ENCODE measurements around the gene UBE3A.

Gene UBE3A

DNA sequence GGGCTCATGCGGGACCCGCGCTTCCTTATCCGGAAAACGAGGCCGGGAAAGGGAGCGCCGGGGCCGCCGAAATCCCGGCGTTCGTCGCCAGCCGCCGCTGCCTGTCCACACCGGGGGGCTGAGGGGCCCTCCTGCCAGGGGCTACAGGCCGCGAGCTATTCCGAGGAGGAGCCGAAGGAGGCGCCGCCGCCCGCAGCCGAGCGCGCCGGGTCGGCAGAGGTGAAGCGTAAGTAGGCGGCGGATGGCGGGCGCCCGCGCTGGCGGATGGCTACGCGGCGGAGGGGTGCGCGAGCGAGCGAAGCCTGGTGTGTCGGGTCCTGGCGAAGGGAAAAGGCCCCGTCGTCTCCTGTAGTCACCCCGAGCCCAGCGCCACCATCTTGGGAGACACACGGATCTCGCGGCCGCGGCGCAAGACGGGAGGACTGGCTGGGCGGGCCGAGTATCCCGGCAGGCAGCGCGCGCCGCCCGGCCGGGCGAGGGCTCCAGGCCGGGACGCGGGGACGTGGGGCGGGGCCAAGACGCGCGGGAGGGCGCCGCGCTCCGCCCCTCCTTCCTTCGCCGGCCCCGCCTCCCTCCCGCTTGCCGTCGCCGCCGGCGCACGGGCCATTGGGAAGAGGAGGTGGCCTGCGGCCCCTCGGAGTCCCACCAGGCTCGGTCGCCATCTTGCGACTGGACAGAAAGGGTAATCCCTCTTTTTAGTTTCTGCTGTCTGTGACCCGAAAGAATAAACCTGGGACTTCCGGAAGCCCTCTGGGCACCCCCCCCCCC is at the start of gene UBE3A:
UBE3A (minus strand) TSS at position 424 of the 768 bp plus-strand sequence. CDS start 29,917 bp downstream, outside the sequence.
- peak within 1 kb of the TSS; percentile 97 for H3K4me3 ChIP-seq (ENCODE audit: low read depth, low read length)
- TF ChIP-seq, protein P1, sequence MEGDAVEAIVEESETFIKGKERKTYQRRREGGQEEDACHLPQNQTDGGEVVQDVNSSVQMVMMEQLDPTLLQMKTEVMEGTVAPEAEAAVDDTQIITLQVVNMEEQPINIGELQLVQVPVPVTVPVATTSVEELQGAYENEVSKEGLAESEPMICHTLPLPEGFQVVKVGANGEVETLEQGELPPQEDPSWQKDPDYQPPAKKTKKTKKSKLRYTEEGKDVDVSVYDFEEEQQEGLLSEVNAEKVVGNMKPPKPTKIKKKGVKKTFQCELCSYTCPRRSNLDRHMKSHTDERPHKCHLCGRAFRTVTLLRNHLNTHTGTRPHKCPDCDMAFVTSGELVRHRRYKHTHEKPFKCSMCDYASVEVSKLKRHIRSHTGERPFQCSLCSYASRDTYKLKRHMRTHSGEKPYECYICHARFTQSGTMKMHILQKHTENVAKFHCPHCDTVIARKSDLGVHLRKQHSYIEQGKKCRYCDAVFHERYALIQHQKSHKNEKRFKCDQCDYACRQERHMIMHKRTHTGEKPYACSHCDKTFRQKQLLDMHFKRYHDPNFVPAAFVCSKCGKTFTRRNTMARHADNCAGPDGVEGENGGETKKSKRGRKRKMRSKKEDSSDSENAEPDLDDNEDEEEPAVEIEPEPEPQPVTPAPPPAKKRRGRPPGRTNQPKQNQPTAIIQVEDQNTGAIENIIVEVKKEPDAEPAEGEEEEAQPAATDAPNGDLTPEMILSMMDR (IDR thresholded peaks at IDR 0.05; ENCODE audit: low read depth, low read length, missing control alignments): no peak
- peak; percentile 73 for DNase-seq (ENCODE audit: low read depth)

- TF ChIP-seq, protein P1 (IDR thresholded peaks at IDR 0.05; ENCODE audit: low read depth, low read length, missing control alignments): no peak
- no peak for DNase-seq (ENCODE audit: low read depth)
- no peak overlapping the region for H3K4me3 ChIP-seq (ENCODE audit: low read depth, low read length)
These were observed 48.5 kb upstream of the UBE3A start for GRCh38 chr15:25487226-25487884.

GRCh38 chr15:25486051-25486450 is 47.2 kb upstream of the UBE3A start:
- TF ChIP-seq, protein P1 (IDR thresholded peaks at IDR 0.05; ENCODE audit: low read depth, low read length, missing control alignments): no peak
- DNase-seq (ENCODE audit: low read depth): no peak
- no peak overlapping the region for H3K4me3 ChIP-seq (ENCODE audit: low read depth, low read length)

- no peak for DNase-seq (ENCODE audit: low read depth)
- no peak overlapping the region for H3K4me3 ChIP-seq (ENCODE audit: low read depth, low read length)
- TF ChIP-seq, protein P1 (IDR thresholded peaks at IDR 0.05; ENCODE audit: low read depth, low read length, missing control alignments): no peak
These were observed 42.5 kb upstream of the UBE3A start for GRCh38 chr15:25481208-25481859.

GRCh38 chr15:25478313-25478712 is 39.5 kb upstream of the UBE3A start:
- TF ChIP-seq, protein P1 (IDR thresholded peaks at IDR 0.05; ENCODE audit: low read depth, low read length, missing control alignments): no peak
- H3K4me3 ChIP-seq (ENCODE audit: low read depth, low read length): no peak overlapping the region
- DNase-seq (ENCODE audit: low read depth): no peak

GRCh38 chr15:25477816-25478215 is 39.0 kb upstream of the UBE3A start:
- TF ChIP-seq, protein P1 (IDR thresholded peaks at IDR 0.05; ENCODE audit: low read depth, low read length, missing control alignments): no peak
- H3K4me3 ChIP-seq (ENCODE audit: low read depth, low read length): no peak overlapping the region
- DNase-seq (ENCODE audit: low read depth): no peak
